Measurements from ENCODE around the gene RPL37.
"Not testable (repeated sequence)": the region's sequence is repeated elsewhere in the genome, so short reads cannot be mapped to it uniquely, and the experiment has no call there.

The RPL37 gene

DNA sequence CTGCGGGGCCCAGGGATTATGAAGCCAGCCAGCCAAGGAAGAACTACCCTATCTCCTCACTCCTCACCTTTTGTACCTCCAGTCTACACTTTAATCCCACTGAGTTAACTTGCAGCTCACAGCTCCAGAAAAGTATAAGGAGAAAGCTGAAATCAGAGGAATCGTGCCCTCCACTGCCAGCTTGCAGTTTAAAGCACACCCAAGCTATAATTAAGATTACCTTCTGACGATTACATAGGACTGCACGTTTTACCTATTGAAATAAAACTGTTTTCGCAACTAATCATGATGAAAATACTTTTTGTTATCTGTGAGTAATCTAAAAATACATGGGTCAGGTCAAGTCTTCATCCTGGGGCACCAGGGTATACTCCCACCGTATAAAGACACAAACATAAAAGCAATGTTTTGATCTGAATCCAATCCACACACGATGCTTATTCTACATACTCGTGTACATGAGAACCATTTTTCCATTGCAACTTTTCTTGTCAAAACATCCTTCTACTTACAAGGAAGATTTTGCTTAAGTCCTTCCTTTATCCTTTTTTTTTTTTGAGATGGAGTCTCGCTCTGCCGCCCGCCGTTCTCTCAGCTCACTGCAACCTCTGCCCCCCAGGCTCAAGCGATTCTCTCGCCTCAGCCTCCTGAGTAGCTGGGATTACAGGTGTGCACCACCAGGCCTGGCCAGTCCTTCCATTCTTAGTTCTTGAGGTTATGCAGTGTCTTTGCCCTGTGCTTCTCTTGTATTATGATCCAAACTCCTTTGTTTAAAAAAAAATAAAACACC, 7.6 kb downstream of the RPL37 start:
- DNase-seq (ENCODE audit: insufficient read length, low spot score) (no peak), FAIRE-seq (no peak)
- TF ChIP-seq SPI1 (IDR thresholded peaks at IDR 0.05; ENCODE audit: low read depth, low read length) (no peak), POLR2AphosphoS5 (IDR thresholded peaks at IDR 0.05; ENCODE audit: low read depth, low read length) (peak; percentile 65; the same call in 1 of the 2 replicates), POLR2A (IDR thresholded peaks at IDR 0.05; ENCODE audit: low read depth, low read length) (peak; percentile 68)

DNA sequence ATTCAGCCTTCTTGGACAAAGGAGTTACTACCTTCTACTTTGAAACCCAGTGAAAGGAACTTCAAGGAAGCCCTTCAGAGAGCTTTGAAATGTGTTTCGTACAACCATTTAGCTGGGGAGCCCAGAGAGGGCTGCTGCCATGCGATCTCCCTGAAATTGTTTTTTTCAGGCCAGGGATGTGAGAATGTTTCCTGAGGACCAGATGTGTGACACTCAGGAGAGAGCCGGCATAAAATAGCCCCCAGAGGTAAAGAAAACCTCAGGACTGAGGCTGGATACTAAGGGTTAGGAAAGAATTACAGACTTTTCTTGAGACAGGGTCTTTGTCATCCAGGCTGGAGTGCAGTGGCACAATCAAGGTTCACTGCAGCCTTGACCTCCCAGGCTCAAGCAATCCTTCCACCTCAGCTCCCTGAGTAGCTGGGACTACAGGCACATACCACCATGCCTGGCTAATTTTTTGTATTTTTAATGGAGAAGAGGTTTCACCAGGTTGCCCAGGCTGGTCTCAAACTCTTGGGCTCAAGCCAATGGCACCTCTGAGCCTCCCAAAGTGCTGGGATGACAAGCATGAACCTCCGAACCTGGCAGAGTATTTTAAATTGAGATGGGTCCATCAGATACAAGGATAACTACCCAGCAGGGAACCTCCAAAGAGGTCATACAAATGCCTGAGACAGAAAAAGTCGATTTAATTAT, 8.4 kb downstream of the RPL37 start:
- no peak for TF ChIP-seq POU2F2 (IDR thresholded peaks at IDR 0.05; ENCODE audit: low read depth, low read length)
- peak; percentile 59; the same call in 1 of the 2 replicates for TF ChIP-seq POLR2AphosphoS5 (IDR thresholded peaks at IDR 0.05; ENCODE audit: low read depth, low read length)
- no peak for TF ChIP-seq PAX5 (IDR thresholded peaks at IDR 0.05; ENCODE audit: insufficient read depth, low read length, severe bottlenecking)
- peak; percentile 67 for TF ChIP-seq POLR2A (IDR thresholded peaks at IDR 0.05; ENCODE audit: low read depth, low read length)
- DNase-seq (ENCODE audit: insufficient read length, low spot score) (no peak), FAIRE-seq (no peak)

DNA sequence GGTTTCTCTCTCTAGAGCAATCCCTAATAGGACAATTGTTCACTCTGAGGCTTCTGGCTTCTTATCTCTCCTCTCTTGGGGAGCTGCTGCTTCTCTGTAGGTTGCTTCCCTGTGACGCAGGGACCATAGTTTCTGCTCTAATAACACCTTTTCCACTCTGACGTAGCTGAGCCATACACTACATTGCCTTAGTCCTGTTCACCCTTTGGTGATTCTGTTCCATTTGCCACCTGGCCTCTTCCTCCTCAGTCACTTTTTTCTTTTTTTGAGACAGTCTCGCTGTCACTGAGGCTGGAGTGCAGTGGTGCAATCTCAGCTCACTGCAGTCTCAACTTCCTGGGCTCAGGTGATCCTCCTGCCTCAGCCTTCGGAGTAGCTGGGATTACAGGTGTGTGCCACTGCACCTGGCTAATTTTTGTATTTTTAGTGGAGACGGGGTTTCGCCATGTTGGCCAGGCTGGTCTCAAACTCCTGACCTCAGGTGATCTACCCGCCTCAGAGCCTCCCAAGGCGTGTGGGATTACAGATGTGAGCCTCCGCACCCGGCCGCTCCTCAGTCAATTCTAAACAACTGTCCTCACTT, 9.5 kb downstream of the RPL37 start:
- not testable (repeated sequence) for FAIRE-seq; DNase-seq (ENCODE audit: insufficient read length, low spot score)
- TF ChIP-seq POLR2AphosphoS5 (IDR thresholded peaks at IDR 0.05; ENCODE audit: low read depth, low read length) (peak; percentile 84), POLR2A (IDR thresholded peaks at IDR 0.05; ENCODE audit: low read depth, low read length) (peak; percentile 51; the same call in 1 of the 2 replicates)

DNA sequence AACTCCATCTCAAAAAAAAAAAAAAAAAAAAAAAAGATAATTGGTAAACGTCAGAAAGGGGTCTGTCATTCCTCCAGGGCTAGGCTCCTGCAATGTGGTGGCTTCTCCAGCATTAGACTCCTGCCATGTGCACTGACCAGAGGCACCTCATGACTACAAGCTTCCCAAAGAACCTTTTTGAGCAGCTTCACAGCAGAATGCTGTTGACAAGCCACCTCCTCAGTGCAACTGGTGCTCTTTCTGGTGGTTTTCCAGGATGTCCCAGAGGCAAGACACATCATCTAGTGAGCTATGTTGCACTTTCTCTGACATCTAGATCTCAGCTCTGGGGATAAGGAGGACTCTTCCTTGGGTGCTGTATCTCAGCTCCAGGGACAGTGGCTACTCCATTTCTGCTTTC, 11.6 kb downstream of the RPL37 start:
- FAIRE-seq = no peak
- no peak for DNase-seq (ENCODE audit: insufficient read length, low spot score)
- TF ChIP-seq SPI1 (IDR thresholded peaks at IDR 0.05; ENCODE audit: low read depth, low read length) (no peak), POU2F2 (IDR thresholded peaks at IDR 0.05; ENCODE audit: low read depth, low read length) (no peak), PAX5 (IDR thresholded peaks at IDR 0.05; ENCODE audit: insufficient read depth, low read length, severe bottlenecking) (no peak), TAF1 (IDR thresholded peaks at IDR 0.05; ENCODE audit: low read depth, low read length) (no peak), POLR2AphosphoS5 (IDR thresholded peaks at IDR 0.05; ENCODE audit: low read depth, low read length) (no peak), POLR2A (IDR thresholded peaks at IDR 0.05; ENCODE audit: low read depth, low read length) (no peak)

DNA sequence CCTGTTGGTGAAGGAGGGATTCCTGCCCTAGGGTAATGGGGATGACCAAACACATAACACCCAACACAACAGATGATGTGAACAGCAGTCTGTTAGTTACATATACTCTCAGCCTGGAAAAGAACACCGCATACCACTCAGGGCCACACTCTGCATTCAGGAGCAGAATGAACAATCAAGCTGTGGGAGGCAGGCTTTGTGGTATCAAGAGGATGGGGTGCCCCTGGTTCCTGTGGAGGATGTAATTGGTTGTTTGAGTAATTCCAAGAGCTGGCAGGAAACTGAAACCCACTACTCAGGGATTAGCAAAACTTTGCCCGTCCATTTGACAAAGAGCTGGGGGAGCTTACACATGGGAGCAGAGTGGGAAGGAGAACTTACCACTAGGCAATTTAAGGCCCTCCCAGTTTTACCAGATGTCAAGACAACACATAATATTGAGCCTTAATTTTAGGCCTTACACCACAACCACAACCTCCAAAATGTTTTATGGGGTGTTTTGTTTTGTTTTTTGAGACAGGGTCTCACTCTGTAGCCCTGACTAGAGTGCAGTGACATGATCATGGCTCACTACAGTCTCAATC, 21.2 kb downstream of the RPL37 start:
- DNase-seq (ENCODE audit: insufficient read length, low spot score) = no peak
- TF ChIP-seq POLR2A (IDR thresholded peaks at IDR 0.05; ENCODE audit: low read depth, low read length) (no peak), SPI1 (IDR thresholded peaks at IDR 0.05; ENCODE audit: low read depth, low read length) (no peak), POLR2AphosphoS5 (IDR thresholded peaks at IDR 0.05; ENCODE audit: low read depth, low read length) (no peak), TAF1 (IDR thresholded peaks at IDR 0.05; ENCODE audit: low read depth, low read length) (no peak), PAX5 (IDR thresholded peaks at IDR 0.05; ENCODE audit: insufficient read depth, low read length, severe bottlenecking) (no peak), POU2F2 (IDR thresholded peaks at IDR 0.05; ENCODE audit: low read depth, low read length) (no peak)
- no peak for FAIRE-seq

DNA sequence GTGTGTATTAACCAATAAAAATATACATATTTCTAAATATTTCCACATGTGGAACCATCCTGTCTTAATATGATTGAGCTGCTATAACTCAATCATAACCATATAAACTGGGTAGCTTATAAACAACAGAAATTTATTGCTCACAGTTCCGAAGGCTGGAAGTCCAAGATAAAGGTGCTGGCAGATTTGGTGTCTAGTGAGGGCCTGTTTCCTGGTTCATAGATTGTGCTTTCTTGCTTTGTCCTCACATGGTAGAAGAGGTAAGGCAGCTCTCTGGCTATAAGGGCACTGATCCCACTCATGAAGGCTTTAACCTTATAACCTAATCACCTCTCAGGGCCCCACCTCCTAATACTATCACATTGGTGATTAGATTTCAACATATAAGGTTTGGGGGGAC, 22.9 kb downstream of the RPL37 start:
- TF ChIP-seq POU2F2 (IDR thresholded peaks at IDR 0.05; ENCODE audit: low read depth, low read length) = no peak
- no peak for TF ChIP-seq SPI1 (IDR thresholded peaks at IDR 0.05; ENCODE audit: low read depth, low read length)
- TF ChIP-seq PAX5 (IDR thresholded peaks at IDR 0.05; ENCODE audit: insufficient read depth, low read length, severe bottlenecking) = no peak
- no peak for TF ChIP-seq POLR2AphosphoS5 (IDR thresholded peaks at IDR 0.05; ENCODE audit: low read depth, low read length)
- TF ChIP-seq TAF1 (IDR thresholded peaks at IDR 0.05; ENCODE audit: low read depth, low read length) = no peak
- no peak for TF ChIP-seq POLR2A (IDR thresholded peaks at IDR 0.05; ENCODE audit: low read depth, low read length)
- no peak for DNase-seq (ENCODE audit: insufficient read length, low spot score)
- no peak for FAIRE-seq

DNA sequence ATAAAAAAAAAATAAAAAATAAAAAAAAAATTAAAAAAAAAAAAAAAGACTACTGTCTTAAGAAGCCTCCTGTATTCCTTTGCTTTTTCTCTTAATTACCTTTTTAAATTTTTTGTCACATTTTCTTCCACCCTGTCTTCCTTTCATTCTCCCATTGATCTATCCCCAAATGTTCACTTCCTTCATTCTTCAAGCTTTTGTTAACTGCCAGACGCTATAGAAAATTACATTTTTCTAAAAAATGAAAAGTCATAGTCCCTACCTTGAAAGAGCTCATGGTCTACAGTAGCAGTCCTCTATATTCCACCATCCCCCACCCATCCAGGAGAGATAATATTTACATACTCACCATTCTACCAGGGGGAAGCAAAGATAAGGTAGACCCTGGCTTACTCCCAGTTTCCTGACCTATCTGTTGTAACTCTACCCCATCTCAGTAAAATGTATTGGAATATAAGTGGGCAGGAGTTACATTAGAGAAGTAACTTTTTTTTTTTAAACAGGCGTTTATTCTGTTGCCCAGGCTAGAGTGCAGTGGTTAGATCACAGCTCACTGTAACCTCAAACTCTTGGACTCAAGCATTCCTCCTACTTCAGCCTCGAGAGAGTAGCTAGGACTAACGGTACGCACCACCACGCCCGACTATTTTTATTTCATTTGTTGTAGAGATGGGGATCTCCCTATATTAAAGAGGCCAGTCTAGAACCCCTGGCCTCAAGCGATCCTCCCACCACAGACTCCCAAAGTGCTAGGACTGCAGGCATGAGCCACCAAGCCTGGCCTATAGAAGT, 33.1 kb downstream of the RPL37 start:
- TF ChIP-seq POLR2A (IDR thresholded peaks at IDR 0.05; ENCODE audit: low read depth, low read length) (no peak), PAX5 (IDR thresholded peaks at IDR 0.05; ENCODE audit: insufficient read depth, low read length, severe bottlenecking) (no peak), SPI1 (IDR thresholded peaks at IDR 0.05; ENCODE audit: low read depth, low read length) (no peak), TAF1 (IDR thresholded peaks at IDR 0.05; ENCODE audit: low read depth, low read length) (no peak), POU2F2 (IDR thresholded peaks at IDR 0.05; ENCODE audit: low read depth, low read length) (no peak), POLR2AphosphoS5 (IDR thresholded peaks at IDR 0.05; ENCODE audit: low read depth, low read length) (no peak)
- DNase-seq (ENCODE audit: insufficient read length, low spot score) (no peak), FAIRE-seq (no peak)

DNA sequence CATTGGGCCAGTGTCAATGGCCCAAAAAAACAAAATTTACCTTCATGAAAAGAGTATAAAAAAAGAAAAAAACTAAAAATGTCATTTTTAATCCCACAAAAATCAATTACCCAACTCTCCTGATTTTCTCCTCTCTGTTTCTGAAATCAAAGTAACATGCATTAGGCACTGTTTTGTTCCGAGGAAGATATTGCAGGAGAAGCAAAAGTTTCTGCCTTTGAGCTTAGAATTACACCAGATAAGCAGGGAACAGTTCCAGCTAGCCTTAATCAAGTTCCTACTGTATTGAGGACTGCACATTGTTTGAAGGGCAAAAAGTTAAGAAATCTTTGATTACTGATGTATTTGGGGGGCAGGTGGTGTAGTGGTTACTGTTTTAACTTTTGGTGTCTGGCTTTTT, 35.8 kb downstream of the RPL37 start:
- no peak for TF ChIP-seq TAF1 (IDR thresholded peaks at IDR 0.05; ENCODE audit: low read depth, low read length)
- no peak for TF ChIP-seq POLR2A (IDR thresholded peaks at IDR 0.05; ENCODE audit: low read depth, low read length)
- TF ChIP-seq POLR2AphosphoS5 (IDR thresholded peaks at IDR 0.05; ENCODE audit: low read depth, low read length) = no peak
- no peak for TF ChIP-seq POU2F2 (IDR thresholded peaks at IDR 0.05; ENCODE audit: low read depth, low read length)
- TF ChIP-seq SPI1 (IDR thresholded peaks at IDR 0.05; ENCODE audit: low read depth, low read length) = no peak
- no peak for TF ChIP-seq PAX5 (IDR thresholded peaks at IDR 0.05; ENCODE audit: insufficient read depth, low read length, severe bottlenecking)
- FAIRE-seq = no peak
- DNase-seq (ENCODE audit: insufficient read length, low spot score) = no peak

DNA sequence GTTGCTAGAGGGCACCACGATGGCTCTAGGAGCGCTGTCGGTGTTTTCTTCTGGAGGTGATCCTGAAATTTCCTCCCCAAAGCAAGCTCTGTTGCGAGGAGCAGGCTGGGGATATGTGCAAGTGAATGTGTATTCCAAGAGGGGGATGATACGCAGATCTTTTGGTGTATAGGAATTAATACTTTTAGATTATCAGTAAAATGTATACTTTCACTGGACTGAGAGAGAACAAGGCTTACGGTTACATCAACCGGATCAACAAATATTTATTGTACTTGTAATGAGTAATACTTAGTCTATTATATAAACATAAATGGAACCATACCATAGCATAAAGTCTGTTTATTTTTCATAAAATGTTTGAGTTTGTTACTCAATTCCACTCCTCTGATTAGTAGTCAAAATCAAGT, 36.2 kb downstream of the RPL37 start:
- FAIRE-seq (no peak), DNase-seq (ENCODE audit: insufficient read length, low spot score) (peak; percentile 10)
- TF ChIP-seq TAF1 (IDR thresholded peaks at IDR 0.05; ENCODE audit: low read depth, low read length) (no peak), SPI1 (IDR thresholded peaks at IDR 0.05; ENCODE audit: low read depth, low read length) (no peak), PAX5 (IDR thresholded peaks at IDR 0.05; ENCODE audit: insufficient read depth, low read length, severe bottlenecking) (no peak), POU2F2 (IDR thresholded peaks at IDR 0.05; ENCODE audit: low read depth, low read length) (no peak), POLR2A (IDR thresholded peaks at IDR 0.05; ENCODE audit: low read depth, low read length) (no peak), POLR2AphosphoS5 (IDR thresholded peaks at IDR 0.05; ENCODE audit: low read depth, low read length) (no peak)

Data from GM12891 (cell line).